ENCODE results near the gene ALDH3B1. TPM values are rescaled to one million over a fixed set of nuclear protein-coding genes. Genes with fewer than 3 reads are reported as not detected.

The ALDH3B1 gene
- total RNA-seq, 1 experiment from 2014 or later, result 28.1 TPM

GRCh38 chr11:68021167-68021787 lies 11.2 kb downstream of the ALDH3B1 start:
- Histone ChIP-seq H2AFZ (ENCODE audit: low read length) (no peak overlapping the region), H3F3A (ENCODE audit: low read length, unreplicated experiment) (no peaks in the 10 kb centered on the region), H3K36me3 (ENCODE audit: low read depth, low read length) (peaks cover 9% of the 10 kb centered on the region; the same call in 1 of the 2 replicates), H3K27me3 (ENCODE audit: low read length) (no peaks in the 10 kb centered on the region), H3K9me3 (ENCODE audit: low read length) (no peaks in the 10 kb centered on the region), H3K9ac (ENCODE audit: low read length) (no peak overlapping the region), H4K20me1 (ENCODE audit: low read length) (no peaks in the 10 kb centered on the region), H3K79me2 (ENCODE audit: low read length) (no peaks in the 10 kb centered on the region), H3K9me2 (replicated peaks; ENCODE audit: low read length) (no peaks in the 10 kb centered on the region), H3K4me3 (ENCODE audit: low read length) (no peak overlapping the region), H3K4me1 (ENCODE audit: insufficient read depth, low read length) (peaks cover 24% of the 10 kb centered on the region), H3K4me2 (ENCODE audit: low read length) (no peak overlapping the region), H3K27ac (ENCODE audit: low read length) (peak overlapping the region; percentile 35)
- intact Hi-C loops (cut with micrococcal nuclease), result loop anchor here (1.0 kb wide), 1 partner anchor 12 kb away; no protein-coding TSS in a partner anchor
- BruUV-seq (replicated peaks), result no TSS peak
- TF ChIP-seq CTCF (conservative IDR thresholded peaks at IDR 0.05; ENCODE audit: low read depth, low read length) (peak; percentile 70), EZH2 (IDR thresholded peaks at IDR 0.05; ENCODE audit: low read length, unreplicated experiment) (no peak), EZH2phosphoT487 (IDR thresholded peaks at IDR 0.05; ENCODE audit: borderline replicate concordance, low read length) (no peak)
- CTCF ChIA-PET, result interaction anchor here (0.9 kb wide), 1 partner anchor 11 kb away, joined by 5 read pairs; the partner anchor contains the start of gene ALDH3B1
- POLR2A ChIA-PET (ENCODE audit: unreplicated experiment), result no interaction called here
- DNase-seq, result peak; percentile 71
- ATAC-seq, result peak; percentile 71

GRCh38 chr11:68022531-68022930 lies 12.4 kb downstream of the ALDH3B1 start:
- H3K27ac ChIP-seq (ENCODE audit: low read length), result no peak overlapping the region
- peaks cover 9% of the 10 kb centered on the region; the same call in 1 of the 2 replicates for H3K36me3 ChIP-seq (ENCODE audit: low read depth, low read length)
- H3K9ac ChIP-seq (ENCODE audit: low read length), result no peak overlapping the region
- no peak overlapping the region for H2AFZ ChIP-seq (ENCODE audit: low read length)
- ChIA-PET CTCF (no interaction called here), POLR2A (ENCODE audit: unreplicated experiment) (no interaction called here)
- H3K4me1 ChIP-seq (ENCODE audit: insufficient read depth, low read length), result peaks cover 21% of the 10 kb centered on the region
- H3K9me2 ChIP-seq (replicated peaks; ENCODE audit: low read length), result no peaks in the 10 kb centered on the region
- DNase-seq, result no peak
- H3F3A ChIP-seq (ENCODE audit: low read length, unreplicated experiment), result no peaks in the 10 kb centered on the region
- TF ChIP-seq EZH2phosphoT487 (IDR thresholded peaks at IDR 0.05; ENCODE audit: borderline replicate concordance, low read length), result no peak
- TF ChIP-seq EZH2 (IDR thresholded peaks at IDR 0.05; ENCODE audit: low read length, unreplicated experiment), result no peak
- intact Hi-C loops (cut with micrococcal nuclease), result no loop called here
- no peak overlapping the region for H3K4me3 ChIP-seq (ENCODE audit: low read length)
- no peaks in the 10 kb centered on the region for H3K27me3 ChIP-seq (ENCODE audit: low read length)
- ATAC-seq, result no peak
- H3K4me2 ChIP-seq (ENCODE audit: low read length), result no peak overlapping the region
- H3K79me2 ChIP-seq (ENCODE audit: low read length), result peaks cover 4% of the 10 kb centered on the region; the same call in 1 of the 2 replicates
- no peaks in the 10 kb centered on the region for H3K9me3 ChIP-seq (ENCODE audit: low read length)
- H4K20me1 ChIP-seq (ENCODE audit: low read length), result no peaks in the 10 kb centered on the region
- BruUV-seq (replicated peaks), result no TSS peak

GRCh38 chr11:68024508-68024907 lies 14.4 kb downstream of the ALDH3B1 start:
- Histone ChIP-seq H3K27me3 (ENCODE audit: low read length) (no peaks in the 10 kb centered on the region), H3K9me3 (ENCODE audit: low read length) (no peaks in the 10 kb centered on the region), H3K4me2 (ENCODE audit: low read length) (no peak overlapping the region), H3K4me3 (ENCODE audit: low read length) (no peak overlapping the region), H4K20me1 (ENCODE audit: low read length) (no peaks in the 10 kb centered on the region), H3K36me3 (ENCODE audit: low read depth, low read length) (peaks cover 9% of the 10 kb centered on the region; the same call in 1 of the 2 replicates), H3K4me1 (ENCODE audit: insufficient read depth, low read length) (peaks cover 41% of the 10 kb centered on the region), H2AFZ (ENCODE audit: low read length) (no peak overlapping the region), H3F3A (ENCODE audit: low read length, unreplicated experiment) (peaks cover 7% of the 10 kb centered on the region), H3K9ac (ENCODE audit: low read length) (no peak overlapping the region), H3K9me2 (replicated peaks; ENCODE audit: low read length) (no peaks in the 10 kb centered on the region), H3K27ac (ENCODE audit: low read length) (no peak overlapping the region), H3K79me2 (ENCODE audit: low read length) (peaks cover 11% of the 10 kb centered on the region)
- TF ChIP-seq EZH2 (IDR thresholded peaks at IDR 0.05; ENCODE audit: low read length, unreplicated experiment) (no peak), CTCF (conservative IDR thresholded peaks at IDR 0.05; ENCODE audit: low read depth, low read length) (no peak), EZH2phosphoT487 (IDR thresholded peaks at IDR 0.05; ENCODE audit: borderline replicate concordance, low read length) (no peak)
- CTCF ChIA-PET, result no interaction called here
- ATAC-seq (no peak), DNase-seq (no peak)
- no TSS peak for BruUV-seq (replicated peaks)
- intact Hi-C loops (cut with micrococcal nuclease), result no loop called here
- POLR2A ChIA-PET (ENCODE audit: unreplicated experiment), result no interaction called here

Data from PC-3 (cell line).